Measurements from ENCODE around the gene RAB27B.
A peak's percentile ranks its signal among the peaks of the same experiment; 100 is the strongest.
"Not testable (repeated sequence)": the region's sequence is repeated elsewhere in the genome, so short reads cannot be mapped to it uniquely, and the experiment has no call there.

RAB27B gene

DNA sequence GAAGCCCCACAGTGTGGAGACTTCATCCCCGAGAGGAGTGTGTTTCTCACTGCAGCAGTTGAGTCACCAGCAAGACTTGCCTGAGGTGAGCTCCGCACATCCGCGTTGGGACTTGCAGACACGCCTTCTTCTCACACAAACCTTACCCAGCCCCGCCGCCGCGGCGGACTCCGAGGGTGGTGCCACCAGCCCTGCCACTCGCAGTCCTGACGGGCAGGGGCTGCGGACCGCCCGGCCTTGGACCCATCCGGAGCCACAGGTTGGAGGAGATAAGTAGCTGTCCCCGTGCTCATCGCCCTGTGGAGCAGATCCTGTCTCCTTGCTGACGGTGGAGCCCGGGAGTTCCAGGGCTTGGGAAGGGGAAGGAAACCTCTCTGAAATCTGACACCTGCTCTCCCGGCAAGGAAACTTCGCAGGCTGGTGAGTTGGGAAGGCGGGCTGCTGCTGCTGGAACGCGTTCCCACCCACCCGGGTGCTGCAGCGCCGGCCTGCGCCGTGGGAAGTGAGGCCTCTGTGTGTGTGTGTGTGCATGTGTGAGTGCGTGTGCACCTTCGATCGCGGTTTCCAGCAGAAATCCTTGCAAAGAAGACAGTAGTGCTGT is at the start of gene RAB27B:
Gene RAB27B (plus strand): TSS at position 197 of the 601 bp plus-strand sequence. CDS start 49,109 bp downstream, outside the sequence.
- peak; percentile 40 to 48 for DNase-seq (ENCODE audit: extremely low read depth in 1 of 2, low read depth in 1 of 2)

- DNase-seq (ENCODE audit: extremely low read depth in 1 of 2, low read depth in 1 of 2) = no peak
Observed at GRCh38 chr18:54780285-54780861, 47.9 kb upstream of the RAB27B start.

DNA sequence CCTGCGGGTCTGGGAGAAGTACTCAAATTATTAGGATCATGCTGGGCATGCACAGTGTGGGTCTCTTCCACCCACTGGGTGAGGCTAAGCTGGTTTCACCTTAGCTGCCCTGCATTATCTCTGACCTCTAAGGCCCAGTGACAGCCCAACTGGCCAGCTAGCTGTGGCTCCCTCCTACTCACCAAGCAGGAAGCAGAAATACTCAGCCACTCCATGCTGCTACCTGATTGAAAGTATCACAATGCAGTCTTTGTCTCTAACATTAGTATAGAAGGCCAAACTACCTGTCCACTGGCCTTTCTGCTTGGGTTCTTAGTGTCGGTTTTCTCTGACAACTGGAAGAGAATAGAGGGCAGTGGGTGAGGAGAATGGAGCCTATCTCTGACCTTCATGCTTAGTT is 47.3 kb upstream of the RAB27B start:
- DNase-seq (ENCODE audit: extremely low read depth in 1 of 2, low read depth in 1 of 2) = no peak

DNA sequence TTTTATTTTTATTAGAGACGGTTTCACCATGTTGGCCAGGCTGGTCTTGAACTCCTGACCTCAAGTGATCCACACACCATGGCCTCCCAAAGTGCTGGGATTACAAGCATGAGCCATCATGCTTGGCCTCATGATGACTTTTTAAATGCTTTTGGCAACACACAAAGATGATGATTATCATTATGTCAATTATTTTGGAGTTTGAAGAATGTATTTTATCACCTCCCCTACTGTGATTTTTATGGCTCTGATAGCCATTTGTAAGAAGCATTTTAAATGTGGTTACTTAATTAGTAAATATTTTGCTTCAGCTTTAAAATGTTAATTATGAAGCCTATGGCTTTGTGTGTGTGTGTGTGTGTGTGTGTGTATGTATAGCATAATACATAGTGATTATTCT is 45.1 kb upstream of the RAB27B start:
- DNase-seq (ENCODE audit: extremely low read depth in 1 of 2, low read depth in 1 of 2) = no peak

DNA sequence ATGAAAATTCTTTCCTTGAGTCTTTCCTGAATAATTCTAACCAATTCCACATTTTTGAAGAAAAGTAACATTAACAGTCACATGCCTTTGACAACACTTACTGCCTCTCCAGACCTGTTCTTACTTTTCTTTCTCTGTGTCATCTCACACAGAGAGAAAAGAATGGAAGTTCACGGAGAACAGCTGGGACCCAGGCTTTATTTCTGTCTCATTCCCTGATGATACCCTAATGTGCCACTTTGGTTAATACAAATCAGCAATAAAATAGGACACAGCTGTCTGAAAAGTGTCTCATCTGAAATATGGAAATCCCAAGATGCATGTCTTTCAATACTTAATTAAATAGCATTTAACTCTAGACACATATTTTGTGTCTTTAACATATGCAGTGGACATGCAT is 42.1 kb upstream of the RAB27B start:
- DNase-seq (ENCODE audit: extremely low read depth in 1 of 2, low read depth in 1 of 2) = no peak

DNA sequence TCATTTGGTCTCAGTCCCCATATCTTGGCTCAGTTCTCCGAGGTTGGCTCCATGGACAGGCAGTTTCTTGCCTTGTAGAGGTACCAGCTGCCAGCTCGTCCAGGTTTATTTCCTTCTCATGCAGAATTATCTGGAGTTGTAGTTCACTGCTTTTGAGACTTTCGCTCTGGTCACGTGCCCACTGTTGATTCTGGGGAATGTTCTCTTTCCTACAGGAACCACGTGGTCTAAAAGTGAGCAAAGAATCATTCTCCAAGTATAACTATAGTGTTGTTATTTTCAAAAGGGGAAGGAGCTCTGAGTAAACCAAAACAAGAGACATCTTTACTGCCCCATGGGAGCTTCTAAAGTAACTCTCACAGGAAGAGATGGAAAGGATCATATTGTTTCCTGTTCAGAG is 41.2 kb upstream of the RAB27B start:
- DNase-seq (ENCODE audit: extremely low read depth in 1 of 2, low read depth in 1 of 2) = no peak

- no peak for DNase-seq (ENCODE audit: extremely low read depth in 1 of 2, low read depth in 1 of 2)
Observed at GRCh38 chr18:54787616-54788015, 40.7 kb upstream of the RAB27B start.

- no peak for DNase-seq (ENCODE audit: extremely low read depth in 1 of 2, low read depth in 1 of 2)
Observed at GRCh38 chr18:54790109-54790508, 38.2 kb upstream of the RAB27B start.

- no peak for DNase-seq (ENCODE audit: extremely low read depth in 1 of 2, low read depth in 1 of 2)
Observed at GRCh38 chr18:54791657-54792056, 36.6 kb upstream of the RAB27B start.

- DNase-seq (ENCODE audit: extremely low read depth in 1 of 2, low read depth in 1 of 2) = no peak
Observed at GRCh38 chr18:54792079-54792478, 36.2 kb upstream of the RAB27B start.

- DNase-seq (ENCODE audit: extremely low read depth in 1 of 2, low read depth in 1 of 2) = no peak
Observed at GRCh38 chr18:54794823-54795222, 33.5 kb upstream of the RAB27B start.

DNA sequence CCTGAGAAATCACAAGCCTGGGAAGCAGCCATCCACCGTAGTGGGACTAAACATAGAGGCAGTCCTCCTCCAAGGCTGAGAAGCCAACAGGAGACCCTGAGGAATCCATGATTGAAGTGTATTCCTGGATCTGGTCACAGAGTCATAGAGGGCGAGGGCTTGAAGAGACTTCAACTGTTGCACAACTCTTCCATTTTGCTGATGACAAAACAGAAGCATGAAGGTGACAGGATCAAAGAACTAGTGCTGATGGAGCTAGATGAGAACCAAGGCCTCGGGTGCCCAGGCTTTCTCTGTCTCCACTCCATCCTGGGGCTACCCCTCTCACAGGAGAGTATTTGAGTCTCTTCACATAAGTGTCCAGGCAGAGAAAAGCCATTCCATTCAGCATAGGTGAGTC is 30.1 kb upstream of the RAB27B start:
- no peak for DNase-seq (ENCODE audit: extremely low read depth in 1 of 2, low read depth in 1 of 2)

- no peak for DNase-seq (ENCODE audit: extremely low read depth in 1 of 2, low read depth in 1 of 2)
Observed at GRCh38 chr18:54801374-54801773, 26.9 kb upstream of the RAB27B start.

DNA sequence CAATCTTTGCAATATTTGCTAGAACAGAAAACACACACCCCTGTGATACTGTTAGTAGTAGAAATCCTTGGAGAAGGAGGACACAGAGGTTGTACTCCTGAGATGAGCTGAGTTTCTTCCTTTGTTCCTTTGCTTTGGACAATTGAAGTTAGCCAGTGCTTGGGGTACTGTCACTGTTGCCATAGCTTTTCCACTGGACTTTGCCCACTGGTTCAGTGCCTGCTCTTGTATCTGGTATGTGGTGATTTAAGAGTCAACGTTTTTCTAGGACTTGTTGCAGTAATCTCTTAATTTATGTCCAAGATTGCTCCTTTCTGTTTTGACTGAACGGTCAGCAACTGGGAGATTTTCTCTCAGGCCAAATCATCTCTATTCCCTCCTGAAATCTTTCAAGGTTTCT is 26.1 kb upstream of the RAB27B start:
- DNase-seq (ENCODE audit: extremely low read depth in 1 of 2, low read depth in 1 of 2) = no peak

GRCh38 chr18:54802686-54803395 is 25.4 kb upstream of the RAB27B start:
- DNase-seq (ENCODE audit: extremely low read depth in 1 of 2, low read depth in 1 of 2) = no peak

- no peak for DNase-seq (ENCODE audit: extremely low read depth in 1 of 2, low read depth in 1 of 2)
Observed at GRCh38 chr18:54805571-54806334, 22.5 kb upstream of the RAB27B start.

- DNase-seq (ENCODE audit: extremely low read depth in 1 of 2, low read depth in 1 of 2) = no peak
Observed at GRCh38 chr18:54806526-54806925, 21.8 kb upstream of the RAB27B start.

- DNase-seq (ENCODE audit: extremely low read depth in 1 of 2, low read depth in 1 of 2) = no peak
Observed at GRCh38 chr18:54807303-54807702, 21.0 kb upstream of the RAB27B start.

DNA sequence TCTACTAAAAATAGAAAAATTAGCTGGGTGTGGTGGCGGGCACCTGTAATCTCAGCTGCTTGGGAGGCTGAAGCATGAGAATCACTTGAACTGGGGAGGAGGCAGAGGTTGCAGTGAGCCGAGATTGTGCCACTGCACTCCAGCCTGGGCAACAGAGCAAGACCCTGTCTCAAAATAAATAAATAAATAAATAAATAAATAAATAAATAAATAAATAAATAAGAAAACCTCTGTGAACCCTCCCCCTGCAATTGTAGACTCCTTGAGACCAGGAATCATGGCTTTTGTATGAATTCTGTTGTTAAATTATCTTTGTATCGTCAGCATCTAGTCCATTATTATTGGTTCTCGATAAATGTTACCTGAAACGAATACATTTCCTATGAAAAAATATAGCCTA is 17.6 kb upstream of the RAB27B start:
- not testable (repeated sequence) for DNase-seq (ENCODE audit: extremely low read depth in 1 of 2, low read depth in 1 of 2)

DNA sequence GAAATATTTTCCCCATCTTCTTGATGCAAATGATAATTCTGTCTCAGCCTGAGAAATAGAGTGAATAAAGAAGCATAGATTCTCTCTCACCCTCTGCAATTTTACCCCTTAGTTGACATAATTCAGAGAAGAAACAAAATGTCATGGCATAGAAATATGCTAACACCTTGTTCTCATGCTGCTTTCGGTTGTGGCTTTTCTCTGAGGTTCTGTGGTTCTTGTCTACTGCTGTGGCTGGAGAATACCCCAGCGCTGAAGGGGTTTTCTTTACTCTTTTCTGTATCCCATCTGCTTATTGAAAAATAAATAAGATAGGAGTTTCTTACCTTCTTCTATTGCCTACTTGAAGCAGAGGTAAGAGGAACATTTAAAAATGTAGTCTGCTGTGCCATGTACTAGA is 15.4 kb upstream of the RAB27B start:
- DNase-seq (ENCODE audit: extremely low read depth in 1 of 2, low read depth in 1 of 2) = no peak

GRCh38 chr18:54813305-54813704 is 15.0 kb upstream of the RAB27B start:
- no peak for DNase-seq (ENCODE audit: extremely low read depth in 1 of 2, low read depth in 1 of 2)

Measured in stimulated activated CD8-positive, alpha-beta memory T cell treated with anti-CD3 and anti-CD28 coated beads, Interleukin-7, amount 100 ng/mL, for 48 hours (primary cell).